ENCODE results near the gene SIM2. TPM values are rescaled to one million over a fixed set of nuclear protein-coding genes. Genes with fewer than 3 reads are reported as not detected.

The SIM2 gene
- total RNA-seq, 2 donors from 2014 or later: not detected

DNA sequence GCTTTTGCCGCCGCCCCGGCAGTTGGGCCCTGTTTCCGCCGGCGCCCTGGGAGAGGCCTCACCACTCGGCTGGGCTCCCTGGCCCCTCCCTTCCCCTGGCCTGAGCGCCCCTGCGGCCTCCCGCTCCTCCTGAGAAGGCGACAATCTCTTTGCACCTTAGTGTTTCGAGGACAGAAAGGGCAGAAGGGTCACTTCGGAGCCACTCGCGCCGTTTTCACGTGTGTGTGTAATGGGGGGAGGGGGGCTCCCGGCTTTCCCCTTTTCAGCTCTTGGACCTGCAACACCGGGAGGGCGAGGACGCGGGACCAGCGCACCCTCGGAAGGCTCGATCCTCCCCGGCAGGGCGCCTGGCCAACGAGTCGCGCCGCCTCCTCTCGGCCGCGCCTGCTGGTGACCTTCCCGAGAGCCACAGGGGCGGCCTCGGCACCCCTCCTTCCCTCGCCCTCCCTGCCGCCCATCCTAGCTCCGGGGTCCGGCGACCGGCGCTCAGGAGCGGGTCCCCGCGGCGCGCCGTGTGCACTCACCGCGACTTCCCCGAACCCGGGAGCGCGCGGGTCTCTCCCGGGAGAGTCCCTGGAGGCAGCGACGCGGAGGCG lies 432 bp upstream of the SIM2 start:
- H3K27ac ChIP-seq: no peak overlapping the region
- TF ChIP-seq CTCF (IDR thresholded peaks at IDR 0.05): no peak
- DNase-seq (ENCODE audit: low spot score) (no peak), ATAC-seq (ENCODE audit: insufficient number of reproducible peaks, low FRiP score, low read depth) (no peak)
- H3K9me3 ChIP-seq: no peaks in the 10 kb centered on the region
- H3K27me3 ChIP-seq (replicated peaks; ENCODE audit: insufficient read depth): peaks cover 46% of the 10 kb centered on the region
- peak overlapping the region; percentile 69 for H3K4me3 ChIP-seq
- H3K4me1 ChIP-seq (ENCODE audit: control insufficient read depth in 1 of 2, low read depth in 2 of 2): peaks cover 35 to 47% of the 10 kb centered on the region in 2 donors
- no peaks in the 10 kb centered on the region for H3K36me3 ChIP-seq

DNA sequence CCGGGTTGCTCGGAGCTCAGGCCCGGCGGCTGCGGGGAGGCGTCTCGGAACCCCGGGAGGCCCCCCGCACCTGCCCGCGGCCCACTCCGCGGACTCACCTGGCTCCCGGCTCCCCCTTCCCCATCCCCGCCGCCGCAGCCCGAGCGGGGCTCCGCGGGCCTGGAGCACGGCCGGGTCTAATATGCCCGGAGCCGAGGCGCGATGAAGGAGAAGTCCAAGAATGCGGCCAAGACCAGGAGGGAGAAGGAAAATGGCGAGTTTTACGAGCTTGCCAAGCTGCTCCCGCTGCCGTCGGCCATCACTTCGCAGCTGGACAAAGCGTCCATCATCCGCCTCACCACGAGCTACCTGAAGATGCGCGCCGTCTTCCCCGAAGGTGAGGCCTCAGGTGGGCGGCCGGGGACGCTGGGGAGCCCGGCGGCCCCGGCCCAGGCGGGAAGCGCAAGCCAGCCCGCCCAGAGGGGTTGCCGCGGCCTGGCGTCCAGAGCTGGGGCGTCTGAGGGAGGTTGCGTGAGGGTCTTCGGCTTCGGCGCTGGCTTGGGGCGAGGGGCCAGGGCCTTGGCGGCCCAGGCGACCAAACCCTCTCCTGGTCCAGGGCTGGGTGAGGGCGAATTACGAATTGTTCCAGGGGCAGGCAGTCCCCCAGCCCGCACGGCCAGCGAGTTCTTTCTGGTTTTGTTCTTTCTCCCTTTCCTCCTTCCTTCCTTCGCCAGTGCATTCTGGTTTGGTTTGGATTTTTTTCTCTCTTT lies 805 bp downstream of the SIM2 start:
- Histone ChIP-seq H3K27ac (no peak overlapping the region), H3K27me3 (replicated peaks; ENCODE audit: insufficient read depth) (peaks cover 43% of the 10 kb centered on the region), H3K4me1 (ENCODE audit: control insufficient read depth in 1 of 2, low read depth in 2 of 2) (peaks cover 35 to 53% of the 10 kb centered on the region in 2 donors), H3K36me3 (no peaks in the 10 kb centered on the region), H3K9me3 (no peaks in the 10 kb centered on the region), H3K4me3 (peak overlapping the region; percentile 69)
- DNase-seq (ENCODE audit: low spot score) (no peak), ATAC-seq (ENCODE audit: insufficient number of reproducible peaks, low FRiP score, low read depth) (no peak)
- TF ChIP-seq CTCF (IDR thresholded peaks at IDR 0.05): no peak

- H3K4me3 ChIP-seq: peak overlapping the region; percentile 69
- DNase-seq (ENCODE audit: low spot score): no peak
- ATAC-seq (ENCODE audit: insufficient number of reproducible peaks, low FRiP score, low read depth): no peak
- H3K4me1 ChIP-seq (ENCODE audit: control insufficient read depth in 1 of 2, low read depth in 2 of 2): peaks cover 37 to 61% of the 10 kb centered on the region in 2 donors
- H3K36me3 ChIP-seq: no peaks in the 10 kb centered on the region
- peaks cover 37% of the 10 kb centered on the region for H3K27me3 ChIP-seq (replicated peaks; ENCODE audit: insufficient read depth)
- no peak for TF ChIP-seq CTCF (IDR thresholded peaks at IDR 0.05)
- no peaks in the 10 kb centered on the region for H3K9me3 ChIP-seq
- H3K27ac ChIP-seq: no peak overlapping the region
These were observed 1.5 kb downstream of the SIM2 start for GRCh38 chr21:36700295-36700970.

- DNase-seq (ENCODE audit: low spot score): no peak
- no peaks in the 10 kb centered on the region for H3K36me3 ChIP-seq
- peaks cover 38 to 62% of the 10 kb centered on the region in 2 donors for H3K4me1 ChIP-seq (ENCODE audit: control insufficient read depth in 1 of 2, low read depth in 2 of 2)
- H3K9me3 ChIP-seq: no peaks in the 10 kb centered on the region
- no peak for TF ChIP-seq CTCF (IDR thresholded peaks at IDR 0.05)
- peaks cover 30% of the 10 kb centered on the region for H3K27me3 ChIP-seq (replicated peaks; ENCODE audit: insufficient read depth)
- no peak for ATAC-seq (ENCODE audit: insufficient number of reproducible peaks, low FRiP score, low read depth)
- H3K27ac ChIP-seq: no peak overlapping the region
- peak overlapping the region; percentile 69 for H3K4me3 ChIP-seq
These were observed 2.2 kb downstream of the SIM2 start for GRCh38 chr21:36700971-36701755.

Measured in thoracic aorta (tissue), 2 donors.